H1 (cell line): ENCODE measurements around the gene TMEM135. TPM values are rescaled to one million over a fixed set of nuclear protein-coding genes. Genes with fewer than 3 reads are reported as not detected.

Experiments
- CTCF ChIA-PET: fragments of 300-600 bp; sonication (Branson Sonifier 250); formaldehyde crosslinking; loops from one replicate; lab custom pipeline; 2021; ENCODE audit not compliant: partially characterized antibody; lab: Charles Lee
- POLR2A ChIA-PET: fragments of 300-600 bp; sonication (Branson Sonifier 250); formaldehyde crosslinking; loops from one replicate; lab custom pipeline; 2021; ENCODE audit warnings: inconsistent platforms; ENCODE audit not compliant: partially characterized antibody; lab: Charles Lee
- DNase-seq, 2 experiments: peaks; one replicate each; pipeline versions ENCODE4 v3.0.0 to v3.0.0-alpha.2; 2010 to 2022; ENCODE audit warnings: low spot score in 2 of 2, low read depth in 1 of 2, mixed read lengths in 1 of 2
- FAIRE-seq: peaks from 2 replicates; lab custom pipeline; 2011; peaks lifted over from hg19 to GRCh38; lab: Jason Lieb, UNC
- H2AFZ ChIP-seq: 2 replicates; pipeline ENCODE4 v1.8.1; 2012; ENCODE audit warnings: low read length, inconsistent platforms
- H2AK5ac ChIP-seq: 2 replicates; pipeline ENCODE4 v1.6.1; 2013; ENCODE audit warnings: low read depth, low read length
- H2BK120ac ChIP-seq: replicated peaks from 2 replicates; pipeline ENCODE3; 2013; ENCODE audit warnings: low read depth, low read length, inconsistent platforms
- H2BK12ac ChIP-seq: 2 replicates; pipeline ENCODE4 v1.6.1; 2013; ENCODE audit warnings: low read depth, low read length
- H2BK15ac ChIP-seq: 2 replicates; pipeline ENCODE4 v1.6.1; 2013; ENCODE audit warnings: low read length
- H2BK20ac ChIP-seq: 2 replicates; pipeline ENCODE4 v1.6.1; 2013; ENCODE audit warnings: low read length
- H2BK5ac ChIP-seq: 2 replicates; pipeline ENCODE4 v1.6.1; 2013; ENCODE audit warnings: low read depth, low read length
- H3K14ac ChIP-seq: 2 replicates; pipeline ENCODE4 v1.6.1; 2013; ENCODE audit warnings: inconsistent platforms; ENCODE audit not compliant: insufficient read length
- H3K18ac ChIP-seq: 2 replicates; pipeline ENCODE4 v1.6.1; 2013; ENCODE audit warnings: low read length; ENCODE audit errors: extremely low read depth
- H3K23ac ChIP-seq: 2 replicates; pipeline ENCODE4 v1.6.1; 2013; ENCODE audit warnings: inconsistent platforms; ENCODE audit not compliant: insufficient read length
- H3K23me2 ChIP-seq: 2 replicates; pipeline ENCODE4 v1.6.1; 2013; ENCODE audit warnings: low read depth, low read length
- H3K27ac ChIP-seq: 2 replicates; pipeline ENCODE4 v1.6.1; 2011; ENCODE audit warnings: low read depth, low read length, inconsistent platforms
- H3K27me3 ChIP-seq, 4 experiments: replicated peaks in 1 of 4; 1 replicate in 1 of 4; 2 replicates in 3 of 4; pipeline versions ENCODE4 v1.6.1 to v1.8.1; 2011 to 2013; ENCODE audit warnings: low read length in 3 of 4, mild to moderate bottlenecking in 3 of 4, inconsistent platforms in 2 of 4, mixed read lengths in 2 of 4, moderate library complexity in 1 of 4; ENCODE audit not compliant: control insufficient read depth in 3 of 4, insufficient read depth in 3 of 4; ENCODE audit errors: extremely low read depth in 1 of 4
- H3K36me3 ChIP-seq, 4 experiments: 2 replicates each; pipeline versions ENCODE4 v1.6.1 to v1.8.1; 2011 to 2013; ENCODE audit warnings: mild to moderate bottlenecking in 4 of 4, low read length in 3 of 4, moderate library complexity in 2 of 4, control low read depth in 1 of 4, inconsistent platforms in 1 of 4; ENCODE audit not compliant: insufficient read depth in 4 of 4, control insufficient read depth in 2 of 4
- H3K4ac ChIP-seq: replicated peaks from 2 replicates; pipeline ENCODE3; 2013; ENCODE audit warnings: low read length, low read depth, mixed read lengths, inconsistent platforms; ENCODE audit not compliant: insufficient read length
- H3K4me1 ChIP-seq, 4 experiments: replicated peaks in 1 of 4; 1 replicate in 1 of 4; 2 replicates in 3 of 4; pipeline versions ENCODE4 v1.6.1 to v1.8.1; 2011 to 2013; ENCODE audit warnings: low read length in 3 of 4, inconsistent platforms in 2 of 4, mixed read lengths in 1 of 4; ENCODE audit not compliant: insufficient read depth in 4 of 4, control insufficient read depth in 3 of 4
- H3K4me2 ChIP-seq, 2 experiments: 2 replicates each; pipeline versions ENCODE4 v1.6.1 to v1.8.1; 2011 to 2013; ENCODE audit warnings: low read depth in 2 of 2, low read length in 2 of 2, control low read depth in 1 of 2, inconsistent platforms in 1 of 2, mild to moderate bottlenecking in 1 of 2; ENCODE audit not compliant: insufficient read depth in 1 of 2
- H3K4me3 ChIP-seq, 4 experiments: fragments of 200-600, 300-600 bp in 1 of 4; sonication (generic), shearing (Covaris generic), sonication (Bioruptor Twin) in 1 of 4; 2 replicates each; pipeline versions ENCODE4 v1.5.1 to v1.8.1; 2011 to 2016; ENCODE audit warnings: low read length in 4 of 4, low read depth in 3 of 4, control low read depth in 2 of 4, inconsistent platforms in 2 of 4, mild to moderate bottlenecking in 2 of 4, mixed read lengths in 1 of 4, moderate library complexity in 1 of 4; ENCODE audit not compliant: insufficient read depth in 2 of 4; ENCODE audit errors: extremely low read depth in 1 of 4
- H3K56ac ChIP-seq: replicated peaks from 2 replicates; pipeline ENCODE3; 2013; ENCODE audit warnings: low read depth, mild to moderate bottlenecking, mixed read lengths, low read length, inconsistent platforms; ENCODE audit not compliant: insufficient read length
- H3K79me1 ChIP-seq: 2 replicates; pipeline ENCODE4 v1.6.1; 2013; ENCODE audit warnings: low read depth, low read length, control low read depth
- H3K79me2 ChIP-seq, 2 experiments: 2 replicates each; pipeline versions ENCODE4 v1.6.1 to v1.8.1; 2012 to 2013; ENCODE audit warnings: low read length in 2 of 2, mild to moderate bottlenecking in 2 of 2, inconsistent platforms in 1 of 2; ENCODE audit not compliant: insufficient read depth in 2 of 2, control insufficient read depth in 1 of 2
- H3K9ac ChIP-seq, 4 experiments: replicated peaks in 1 of 4; 1 replicate in 1 of 4; 2 replicates in 3 of 4; pipeline versions ENCODE4 v1.6.1 to v1.8.1; 2011 to 2013; ENCODE audit warnings: low read depth in 3 of 4, low read length in 3 of 4, control low read depth in 2 of 4, mild to moderate bottlenecking in 2 of 4, moderate library complexity in 2 of 4, inconsistent platforms in 1 of 4; ENCODE audit errors: extremely low read depth in 1 of 4
- H3K9me3 ChIP-seq, 2 experiments: 2 replicates each; pipeline versions ENCODE4 v1.6.1 to v1.8.1; 2012 to 2013; ENCODE audit warnings: mild to moderate bottlenecking in 2 of 2, moderate library complexity in 2 of 2, control low read depth in 1 of 2, inconsistent platforms in 1 of 2, low read depth in 1 of 2, low read length in 1 of 2, mixed read lengths in 1 of 2; ENCODE audit not compliant: insufficient read depth in 2 of 2
- H4K20me1 ChIP-seq, 2 experiments: replicated peaks in 1 of 2; 2 replicates each; pipeline versions ENCODE3 to v1.8.1; 2011 to 2013; ENCODE audit warnings: inconsistent platforms in 2 of 2, low read length in 2 of 2, mild to moderate bottlenecking in 1 of 2; ENCODE audit not compliant: insufficient read depth in 2 of 2, control insufficient read depth in 1 of 2
- H4K5ac ChIP-seq: 2 replicates; pipeline ENCODE4 v1.6.1; 2013; ENCODE audit warnings: low read length, low read depth, mixed read lengths, inconsistent platforms; ENCODE audit not compliant: insufficient read length
- H4K8ac ChIP-seq: 2 replicates; pipeline ENCODE4 v1.8.0; 2013; ENCODE audit warnings: mild to moderate bottlenecking, moderate library complexity, low read length, inconsistent platforms; ENCODE audit not compliant: insufficient read depth; ENCODE audit errors: extremely low read depth
- H4K91ac ChIP-seq: replicated peaks from 2 replicates; pipeline ENCODE3; 2013; ENCODE audit warnings: low read length, mixed read lengths, inconsistent platforms; ENCODE audit not compliant: insufficient read length
- CBX5 ChIP-seq: fragments of 300-800, 300-1000 bp; sonication (generic); IDR thresholded peaks from 2 replicates; pipeline ENCODE4 v1.7.1; 2016; ENCODE audit warnings: antibody characterized with exemption, low read length, low read depth
- CHD2 ChIP-seq: IDR thresholded peaks from 2 replicates; pipeline ENCODE4 v1.6.1; 2012; ENCODE audit warnings: low read length, improper control_type of control experiment
- TEAD4 ChIP-seq: IDR thresholded peaks from 2 replicates; pipeline ENCODE4 v1.6.1; 2012; ENCODE audit warnings: low read depth, low read length, inconsistent platforms, mixed read lengths
- polyA plus RNA-seq, 7 experiments: library from polyadenylated mRNA; depleted of rRNA in 3 of 7; stranded (reverse) in 5 of 7; unstranded in 2 of 7; fragments of >200 nt in 5 of 7; fragments of 200-250 nt in 2 of 7; gene quantifications; 1 replicate in 5 of 7; 2 replicates in 1 of 7; 4 replicates in 1 of 7; pipeline versions ENCODE4 v1.2.1 to v1.2.3, GENCODE V29; 2011 to 2013; ENCODE audit warnings: missing spikeins in 2 of 7, mixed read lengths in 2 of 7
- total RNA-seq: library from RNA; stranded (reverse); fragmentation: NEBNext Ultra II Directional; extraction: Animal tissue kit (Norgen Biotek cat#: 25700); gene quantifications from 2 replicates; pipeline ENCODE4 v1.2.1, GENCODE V29; 2021

TMEM135 gene
- total and polyA plus RNA-seq, 2 of the 8 experiments (the other 6 are each of a cell fraction or from before 2014, with no cell fraction given): 9.3 to 31.3 TPM

- TF ChIP-seq CBX5: no peak
Observed at GRCh38 chr11:87265132-87265531, 227.4 kb downstream of the TMEM135 start (continued).

- Histone ChIP-seq H3K4me3 (no peak overlapping the region), H3K4me2 (no peak overlapping the region)
Observed at GRCh38 chr11:87265979-87266378, 228.2 kb downstream of the TMEM135 start.

More at GRCh38 chr11:87265979-87266378, 228.2 kb downstream of the TMEM135 start:
- H3K9ac ChIP-seq: no peak overlapping the region
- H3K56ac ChIP-seq: no peak overlapping the region
- H4K8ac ChIP-seq: no peak overlapping the region
- no peak overlapping the region for H4K91ac ChIP-seq
- no peak overlapping the region for H2AFZ ChIP-seq
- no peak overlapping the region for H2BK5ac ChIP-seq
- H3K27ac ChIP-seq: no peak overlapping the region
- no peak overlapping the region for H3K4ac ChIP-seq
- no peaks in the 10 kb centered on the region for H3K79me1 ChIP-seq
- H2BK12ac ChIP-seq: no peak overlapping the region
- H4K5ac ChIP-seq: no peak overlapping the region
- H2BK20ac ChIP-seq: no peak overlapping the region
- TF ChIP-seq CHD2 (no peak), TEAD4 (no peak)
- DNase-seq (no peak), FAIRE-seq (no peak)
- H3K9me3 ChIP-seq: no peaks in the 10 kb centered on the region
- no peak overlapping the region for H3K14ac ChIP-seq
- no peaks in the 10 kb centered on the region; the same call in 1 of the 2 replicates for H3K23me2 ChIP-seq
- no peak overlapping the region for H3K18ac ChIP-seq
- no peak overlapping the region for H2BK15ac ChIP-seq
- no peak overlapping the region for H3K23ac ChIP-seq
- CTCF ChIA-PET: interaction anchor here (1.0 to 1.4 kb wide), 2 partner anchors 10 to 168 kb away, joined by 3 read pairs; no protein-coding TSS in a partner anchor
- no peaks in the 10 kb centered on the region for H3K4me1 ChIP-seq
- H3K79me2 ChIP-seq: no peaks in the 10 kb centered on the region
- peaks cover 0 to 3% of the 10 kb centered on the region in 2 experiments for H4K20me1 ChIP-seq
- no peak overlapping the region for H2AK5ac ChIP-seq
- no peak overlapping the region for H2BK120ac ChIP-seq
- H3K36me3 ChIP-seq: no peaks in the 10 kb centered on the region
- no peaks in the 10 kb centered on the region for H3K27me3 ChIP-seq
- POLR2A ChIA-PET: no interaction called here
